K562 (cell line): ENCODE data around the gene KCNB1. TPM values are rescaled to one million over a fixed set of nuclear protein-coding genes. Genes with fewer than 3 reads are reported as not detected.

Experiments
- ATF3 ChIP-seq, 2 experiments: fragments of 450-650 bp in 1 of 2; sonication (generic) in 1 of 2; formaldehyde crosslinking in 1 of 2; IDR thresholded peaks in 1 of 2; conservative IDR thresholded peaks in 1 of 2; 2 replicates each; pipeline versions ENCODE4 v1.6.1 to v1.8.1; 2016 to 2023; ENCODE audit warnings: mild to moderate bottlenecking in 2 of 2, moderate library complexity in 2 of 2, inconsistent platforms in 1 of 2, missing genetic modification reagents in 1 of 2
- ATF7 ChIP-seq: fragments of 450-650 bp; IDR thresholded peaks from 2 replicates; pipeline ENCODE4 v1.7.1; 2014; ENCODE audit warnings: mild to moderate bottlenecking, moderate library complexity
- BRD9 ChIP-seq: fragments of 450-650 bp; IDR thresholded peaks from 2 replicates; pipeline ENCODE4 v1.6.1; 2018; ENCODE audit warnings: low read depth; ENCODE audit not compliant: partially characterized antibody
- CREB5 ChIP-seq: fragments of 250-450 bp; sonication (Bioruptor Pico); IDR thresholded peaks from 2 replicates; pipeline ENCODE4 v1.5.0; 2020; ENCODE audit warnings: mild to moderate bottlenecking
- ELF4 ChIP-seq: fragments of 450-650 bp; formaldehyde crosslinking; IDR thresholded peaks from 2 replicates; pipeline ENCODE4 v1.4.0; 2022; ENCODE audit warnings: missing genetic modification characterization
- FOXA3 ChIP-seq, 2 experiments: fragments of 450-650 bp in 1 of 2; sonication (generic) in 1 of 2; formaldehyde crosslinking; IDR thresholded peaks in 1 of 2; conservative IDR thresholded peaks in 1 of 2; 2 replicates each; pipeline versions ENCODE4 v1.4.0 to v1.8.0; 2020 to 2022; ENCODE audit warnings: mild to moderate bottlenecking in 2 of 2, missing genetic modification reagents in 1 of 2
- HEY1 ChIP-seq: fragments of 250-450 bp; sonication (Bioruptor Pico); IDR thresholded peaks from 2 replicates; pipeline ENCODE4 v1.5.0; 2020; ENCODE audit warnings: mild to moderate bottlenecking, moderate library complexity, borderline replicate concordance
- HNRNPL ChIP-seq: fragments of 200-400 bp; formaldehyde crosslinking; IDR thresholded peaks from 2 replicates; pipeline ENCODE4 v1.6.1; 2017; ENCODE audit warnings: low read depth, mild to moderate bottlenecking, low read length
- NELFE ChIP-seq: IDR thresholded peaks from 2 replicates; pipeline ENCODE4 v1.6.1; 2011; ENCODE audit warnings: mild to moderate bottlenecking; ENCODE audit not compliant: insufficient read depth, insufficient read length
- NR4A1 ChIP-seq, 2 experiments: fragments of 250-450 bp in 1 of 2; fragments of 450-650 bp in 1 of 2; sonication (Bioruptor Pico) in 1 of 2; IDR thresholded peaks; 2 replicates each; pipeline versions ENCODE4 v1.4.0 to v1.6.1; 2016 to 2020; ENCODE audit warnings: mild to moderate bottlenecking in 2 of 2, missing compliant biosample characterization in 1 of 2, missing genetic modification characterization in 1 of 2, moderate library complexity in 1 of 2
- SUPT5H ChIP-seq: fragments of 450-650 bp; IDR thresholded peaks from 2 replicates; pipeline ENCODE4 v1.6.1; 2016
- TOE1 ChIP-seq, 2 experiments: fragments of 450-650 bp in 1 of 2; sonication (generic) in 1 of 2; formaldehyde crosslinking in 1 of 2; IDR thresholded peaks; 2 replicates each; pipeline versions ENCODE4 v1.7.1 to v1.8.0; 2016 to 2022; ENCODE audit warnings: borderline replicate concordance in 2 of 2, mild to moderate bottlenecking in 2 of 2, antibody characterized with exemption in 1 of 2, inconsistent platforms in 1 of 2, low read depth in 1 of 2, missing genetic modification reagents in 1 of 2, moderate library complexity in 1 of 2
- ZNF12 ChIP-seq: sonication (generic); formaldehyde crosslinking; IDR thresholded peaks from 2 replicates; pipeline ENCODE4 v1.4.0; 2020; ENCODE audit warnings: mild to moderate bottlenecking, missing genetic modification reagents
- ZNF449 ChIP-seq: fragments of 250-450 bp; sonication (Bioruptor Pico); IDR thresholded peaks from 2 replicates; pipeline ENCODE4 v1.8.0; 2022; ENCODE audit warnings: moderate library complexity, mild to moderate bottlenecking, inconsistent platforms
- ZNF511 ChIP-seq: sonication (generic); formaldehyde crosslinking; IDR thresholded peaks from 2 replicates; pipeline ENCODE4 v1.8.0; 2022; ENCODE audit warnings: mild to moderate bottlenecking, missing genetic modification reagents
- ZNF586 ChIP-seq: fragments of 450-650 bp; formaldehyde crosslinking; conservative IDR thresholded peaks from 2 replicates; pipeline ENCODE4 v1.4.0; 2020; ENCODE audit warnings: mild to moderate bottlenecking, moderate library complexity
- ZSCAN29 ChIP-seq: fragments of 450-650 bp; IDR thresholded peaks from 2 replicates; pipeline ENCODE4 v1.6.1; 2017
- polyA plus RNA-seq, 8 experiments: library from polyadenylated mRNA; depleted of rRNA in 4 of 8; stranded (reverse) in 5 of 8; unstranded in 3 of 8; fragments of >200 nt; fragmentation: Nextera tagmentation in 2 of 8; fragmentation: Illumina TruSeq in 1 of 8; extraction: Ambion mirVana in 2 of 8; extraction: Trizol in 1 of 8; gene quantifications; 2 replicates each; pipeline versions ENCODE4 v1.2.1 to v1.2.3, GENCODE V29; 2011 to 2014; ENCODE audit warnings: inconsistent platforms in 1 of 8, missing spikeins in 1 of 8
- total RNA-seq, 7 experiments: library from RNA; depleted of rRNA in 6 of 7; stranded (reverse); fragments of >200 nt in 6 of 7; fragmentation: Illumina TruSeq in 2 of 7; extraction: Trizol in 2 of 7; gene quantifications; 2 replicates each; pipeline versions ENCODE4 v1.2.1 to v1.2.3, GENCODE V29; 2011 to 2021; ENCODE audit warnings: low replicate concordance in 1 of 7
- TF ChIP-seq, protein P1 (sequence below): fragments of 450-650 bp; IDR thresholded peaks from 2 replicates; pipeline ENCODE4 v1.6.1; 2016; ENCODE audit warnings: mild to moderate bottlenecking
- TF ChIP-seq, protein P2 (sequence below): fragments of 200-800 bp; sonication (Bioruptor generic); IDR thresholded peaks from 2 replicates; pipeline ENCODE4 v1.6.1; 2017; ENCODE audit warnings: missing genetic modification characterization, missing compliant biosample characterization

The KCNB1 gene
- total and polyA plus RNA-seq, 9 of the 15 experiments (the other 6 are each of a cell fraction or from before 2014, with no cell fraction given), result 0.01 to 0.06 TPM; not detected in 7

DNA sequence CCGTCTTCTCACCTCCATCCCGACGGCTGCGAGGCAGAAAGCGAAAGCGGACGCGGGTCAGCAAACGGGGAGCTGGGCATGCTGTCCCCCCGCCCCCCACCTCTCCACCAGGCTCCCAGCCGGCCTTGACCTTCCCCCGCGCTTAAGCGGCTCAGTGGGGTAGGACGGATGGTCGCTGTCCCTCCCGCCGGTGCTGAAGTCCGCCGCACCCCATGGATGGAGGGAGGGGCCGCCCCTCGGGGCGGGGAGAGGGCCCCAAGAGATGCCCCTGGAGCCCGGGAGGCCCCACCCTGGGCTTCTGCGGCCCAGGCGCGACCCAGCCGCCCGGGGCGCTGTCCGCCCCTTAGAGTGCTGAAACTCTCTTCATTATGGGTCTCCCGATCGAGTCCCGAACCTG is at the start of gene KCNB1 (continued):
- TF ChIP-seq, protein P1, sequence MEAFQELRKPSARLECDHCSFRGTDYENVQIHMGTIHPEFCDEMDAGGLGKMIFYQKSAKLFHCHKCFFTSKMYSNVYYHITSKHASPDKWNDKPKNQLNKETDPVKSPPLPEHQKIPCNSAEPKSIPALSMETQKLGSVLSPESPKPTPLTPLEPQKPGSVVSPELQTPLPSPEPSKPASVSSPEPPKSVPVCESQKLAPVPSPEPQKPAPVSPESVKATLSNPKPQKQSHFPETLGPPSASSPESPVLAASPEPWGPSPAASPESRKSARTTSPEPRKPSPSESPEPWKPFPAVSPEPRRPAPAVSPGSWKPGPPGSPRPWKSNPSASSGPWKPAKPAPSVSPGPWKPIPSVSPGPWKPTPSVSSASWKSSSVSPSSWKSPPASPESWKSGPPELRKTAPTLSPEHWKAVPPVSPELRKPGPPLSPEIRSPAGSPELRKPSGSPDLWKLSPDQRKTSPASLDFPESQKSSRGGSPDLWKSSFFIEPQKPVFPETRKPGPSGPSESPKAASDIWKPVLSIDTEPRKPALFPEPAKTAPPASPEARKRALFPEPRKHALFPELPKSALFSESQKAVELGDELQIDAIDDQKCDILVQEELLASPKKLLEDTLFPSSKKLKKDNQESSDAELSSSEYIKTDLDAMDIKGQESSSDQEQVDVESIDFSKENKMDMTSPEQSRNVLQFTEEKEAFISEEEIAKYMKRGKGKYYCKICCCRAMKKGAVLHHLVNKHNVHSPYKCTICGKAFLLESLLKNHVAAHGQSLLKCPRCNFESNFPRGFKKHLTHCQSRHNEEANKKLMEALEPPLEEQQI, result 0 out of 2 replicates have a peak, but pooled peaks have one; percentile 31
- no peak for TF ChIP-seq BRD9
- no peak for TF ChIP-seq ZSCAN29
- TF ChIP-seq ATF7, result no peak
- no peak for TF ChIP-seq TOE1 (IDR thresholded peaks at IDR 0.05; ENCODE audit: borderline replicate concordance)
- TF ChIP-seq TOE1 (CRISPR knock-in tag; IDR thresholded peaks at IDR 0.05; ENCODE audit: borderline replicate concordance, low read depth), result no peak
- peak; percentile 70; the same call in 1 of the 2 replicates for TF ChIP-seq ZNF511 (CRISPR knock-in tag)
- no peak for TF ChIP-seq ELF4 (CRISPR knock-in tag)
- no peak for TF ChIP-seq CREB5
- no peak for TF ChIP-seq ZNF449
- no peak for TF ChIP-seq FOXA3 (CRISPR knock-in tag; conservative IDR thresholded peaks at IDR 0.05 in 1 of 2, IDR thresholded peaks at IDR 0.05 in 1 of 2)
- no peak for TF ChIP-seq HEY1
- TF ChIP-seq NR4A1 (CRISPR knock-in tag; IDR thresholded peaks at IDR 0.05), result no peak
- no peak for TF ChIP-seq NR4A1 (tag; IDR thresholded peaks at IDR 0.05)
- no peak for TF ChIP-seq ZNF586
- TF ChIP-seq, protein P2, sequence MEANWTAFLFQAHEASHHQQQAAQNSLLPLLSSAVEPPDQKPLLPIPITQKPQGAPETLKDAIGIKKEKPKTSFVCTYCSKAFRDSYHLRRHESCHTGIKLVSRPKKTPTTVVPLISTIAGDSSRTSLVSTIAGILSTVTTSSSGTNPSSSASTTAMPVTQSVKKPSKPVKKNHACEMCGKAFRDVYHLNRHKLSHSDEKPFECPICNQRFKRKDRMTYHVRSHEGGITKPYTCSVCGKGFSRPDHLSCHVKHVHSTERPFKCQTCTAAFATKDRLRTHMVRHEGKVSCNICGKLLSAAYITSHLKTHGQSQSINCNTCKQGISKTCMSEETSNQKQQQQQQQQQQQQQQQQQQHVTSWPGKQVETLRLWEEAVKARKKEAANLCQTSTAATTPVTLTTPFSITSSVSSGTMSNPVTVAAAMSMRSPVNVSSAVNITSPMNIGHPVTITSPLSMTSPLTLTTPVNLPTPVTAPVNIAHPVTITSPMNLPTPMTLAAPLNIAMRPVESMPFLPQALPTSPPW (CRISPR knock-in tag), result peak; percentile 70
- TF ChIP-seq NELFE, result no peak
- TF ChIP-seq HNRNPL, result no peak
- no peak for TF ChIP-seq SUPT5H
- TF ChIP-seq ATF3 (IDR thresholded peaks at IDR 0.05), result no peak
- no peak for TF ChIP-seq ATF3 (CRISPR knock-in tag; conservative IDR thresholded peaks at IDR 0.05)
- no peak for TF ChIP-seq ZNF12
